NCI-H69 (cell line): ENCODE data around the gene ATG9B.
A peak's percentile ranks its signal among the peaks of the same experiment; 100 is the strongest.

Experiments
- DNase-seq: peaks from one replicate; lab custom pipeline; 2025; lab: John Stamatoyannopoulos, UW

ATG9B gene

GRCh38 chr7:150978126-150978789 is 46.0 kb downstream of the ATG9B start, which contains the start of gene KCNH2:
KCNH2 (minus strand) TSS chr7:150978321; CDS start chr7:150977913, 408 bp downstream.
- DNase-seq, result peak; percentile 95

GRCh38 chr7:150977382-150978125 is 46.7 kb downstream of the ATG9B start:
- DNase-seq, result peak; percentile 62

DNA sequence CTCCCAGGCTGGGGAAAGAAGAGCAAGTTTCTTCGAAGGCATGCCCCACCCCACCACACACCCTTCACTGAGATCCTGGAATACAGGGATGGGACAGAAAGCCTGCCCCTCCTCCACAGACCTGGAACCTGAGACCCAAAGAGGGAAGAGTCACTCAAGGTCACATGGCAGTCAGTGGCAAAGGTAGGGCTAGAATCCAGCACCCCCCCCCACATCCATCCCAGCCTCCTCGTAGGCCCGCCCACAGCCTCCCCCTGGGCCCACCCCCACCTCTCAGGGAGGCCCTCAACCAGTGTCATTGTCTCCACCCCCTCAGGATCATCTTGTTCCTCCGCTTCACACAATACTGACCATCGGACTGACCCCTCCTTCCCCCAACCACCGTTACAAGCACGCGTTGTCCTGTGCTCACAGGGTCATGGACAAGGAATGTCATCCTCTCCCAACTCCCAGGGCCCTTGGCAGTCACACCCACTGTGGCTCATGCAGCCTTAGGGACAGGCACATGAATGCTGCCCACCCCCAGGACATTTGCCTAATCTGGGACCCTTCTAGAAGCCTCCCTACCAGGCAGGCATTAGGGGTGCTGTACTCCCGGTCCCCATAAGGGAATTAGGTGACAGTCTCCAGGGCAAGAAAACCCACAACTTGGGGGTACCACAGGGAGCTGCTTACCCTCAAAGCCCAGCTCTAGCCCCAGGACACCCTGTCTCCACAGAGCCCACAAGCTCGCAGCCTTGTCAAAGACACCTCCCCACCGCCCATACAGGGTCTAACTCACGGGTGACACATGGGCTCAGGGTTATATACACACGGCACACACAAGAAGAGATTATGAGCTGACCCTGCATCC is 47.5 kb downstream of the ATG9B start:
- DNase-seq, result peak; percentile 37

DNA sequence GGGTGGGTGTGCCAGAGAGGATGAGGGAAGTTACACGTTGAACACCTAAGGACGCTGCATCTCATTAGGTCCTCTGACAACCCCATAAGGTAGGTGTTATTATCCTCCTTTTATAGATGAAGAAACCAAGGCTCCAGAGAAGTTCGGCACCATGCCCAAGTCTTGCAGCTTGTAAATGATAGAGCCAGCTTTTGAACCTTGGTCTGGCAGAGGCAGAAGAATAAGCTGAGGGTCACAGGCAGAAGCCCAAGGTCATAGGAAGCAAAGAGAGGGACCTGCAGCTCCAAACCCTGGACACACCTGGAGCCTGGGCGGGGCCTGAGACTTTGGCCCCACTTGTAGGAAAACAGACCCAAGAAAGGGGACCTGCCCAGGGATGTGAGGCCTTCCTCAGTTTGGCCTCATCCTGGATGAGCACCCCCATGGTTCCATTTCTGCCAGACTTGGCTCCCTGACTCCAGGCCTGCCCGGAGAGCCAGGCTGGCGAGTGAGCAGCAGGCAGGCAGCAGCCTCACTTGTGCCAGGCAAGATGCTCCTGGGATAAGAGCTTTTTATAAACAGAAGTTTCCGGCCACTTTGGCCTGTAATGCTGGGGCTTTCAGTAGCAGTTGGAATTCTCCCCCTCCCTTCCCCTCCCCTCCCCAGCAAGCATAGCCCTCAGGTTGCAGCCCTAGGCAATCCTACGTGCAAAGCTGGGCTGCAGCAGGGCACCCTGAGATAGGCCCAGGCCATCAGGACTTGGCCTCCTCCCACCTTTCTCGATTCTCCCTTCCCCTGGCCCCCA is 48.6 kb downstream of the ATG9B start:
- peak; percentile 63 for DNase-seq

DNA sequence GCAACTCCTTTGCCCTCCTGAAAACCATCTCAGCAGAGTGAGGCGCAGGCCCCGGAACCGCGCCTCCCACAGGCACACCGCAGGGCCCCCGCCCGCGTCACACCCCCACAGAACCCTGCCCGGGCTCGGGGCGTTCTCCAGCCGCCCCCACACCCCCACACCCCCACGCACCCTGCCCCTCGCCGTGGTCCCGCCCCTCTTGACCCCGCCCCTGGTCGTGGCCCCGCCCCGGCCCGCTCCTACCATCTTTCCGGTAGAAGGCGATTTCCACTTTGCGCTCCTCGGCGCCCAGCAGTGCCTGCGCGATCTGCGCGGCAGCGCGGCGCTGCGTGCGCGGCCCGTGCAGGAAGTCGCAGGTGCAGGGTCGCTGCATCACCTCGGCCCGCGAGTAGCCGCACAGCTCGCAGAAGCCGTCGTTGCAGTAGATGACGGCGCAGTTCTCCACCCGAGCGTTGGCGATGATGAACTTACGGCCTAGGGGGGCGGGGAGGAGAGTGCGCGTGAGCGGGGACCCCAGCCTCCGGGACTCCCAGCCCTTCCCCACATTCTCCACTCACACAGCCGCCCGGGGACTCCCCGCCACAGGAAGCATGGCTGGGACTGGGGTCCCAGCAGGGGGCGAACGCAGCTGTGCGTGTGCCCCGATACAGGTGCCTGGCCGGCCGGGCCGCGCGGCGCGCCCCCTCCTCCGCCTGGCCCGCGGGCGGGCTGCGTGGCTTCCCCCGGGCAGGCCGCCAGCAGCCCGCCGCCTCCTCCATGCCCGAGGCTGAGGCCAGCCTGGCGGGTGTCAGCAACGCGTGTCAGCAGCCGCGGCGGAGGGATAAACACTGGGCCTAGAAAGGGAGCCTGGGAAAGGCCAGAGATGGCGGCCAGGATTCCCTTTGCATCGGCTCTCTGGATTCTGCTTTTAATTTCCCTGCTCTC is 49.6 kb downstream of the ATG9B start:
- peak; percentile 91 for DNase-seq

DNA sequence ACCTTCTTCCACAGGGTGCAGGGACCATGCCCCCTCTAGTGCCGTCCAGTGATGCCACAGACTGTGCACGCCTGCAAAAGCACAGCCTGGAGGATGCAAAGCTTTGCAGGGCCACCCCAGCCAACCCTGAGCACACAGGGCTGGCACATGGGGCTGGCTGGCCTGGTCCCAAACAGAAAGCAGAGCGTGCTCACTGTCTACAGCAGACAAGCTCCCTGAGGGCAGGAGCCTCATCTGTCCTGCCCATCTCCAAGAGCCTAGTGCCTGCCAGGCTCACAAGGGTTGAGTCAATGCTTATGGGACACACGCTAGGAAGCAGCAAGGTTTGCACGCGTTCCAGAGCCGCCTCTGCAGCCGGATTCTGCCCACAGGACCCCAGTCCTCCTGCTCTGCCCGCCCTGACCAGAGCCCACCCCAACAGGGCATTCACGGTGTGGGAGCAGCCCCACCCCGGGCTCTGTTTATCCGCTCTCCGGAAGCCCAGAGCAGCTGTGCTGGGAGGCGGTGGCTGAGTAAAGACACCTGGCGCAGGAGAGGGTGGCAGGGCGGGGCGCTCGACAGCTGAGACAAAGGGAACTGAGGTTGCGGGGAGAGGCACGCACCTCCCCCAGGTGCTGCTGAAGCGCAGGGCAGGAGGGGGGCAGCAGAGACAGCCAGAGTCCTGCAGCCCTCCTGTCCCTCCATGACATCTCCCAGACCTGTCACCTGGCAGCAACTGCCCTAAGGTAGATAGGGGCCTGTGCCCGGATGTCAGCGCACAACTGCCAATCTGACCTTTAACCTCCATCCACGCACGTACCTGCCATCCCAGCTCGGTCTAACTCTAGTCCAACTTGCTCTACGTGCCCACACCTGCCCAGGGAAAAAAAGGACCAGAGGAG is 50.5 kb downstream of the ATG9B start:
- DNase-seq, result peak; percentile 95

DNA sequence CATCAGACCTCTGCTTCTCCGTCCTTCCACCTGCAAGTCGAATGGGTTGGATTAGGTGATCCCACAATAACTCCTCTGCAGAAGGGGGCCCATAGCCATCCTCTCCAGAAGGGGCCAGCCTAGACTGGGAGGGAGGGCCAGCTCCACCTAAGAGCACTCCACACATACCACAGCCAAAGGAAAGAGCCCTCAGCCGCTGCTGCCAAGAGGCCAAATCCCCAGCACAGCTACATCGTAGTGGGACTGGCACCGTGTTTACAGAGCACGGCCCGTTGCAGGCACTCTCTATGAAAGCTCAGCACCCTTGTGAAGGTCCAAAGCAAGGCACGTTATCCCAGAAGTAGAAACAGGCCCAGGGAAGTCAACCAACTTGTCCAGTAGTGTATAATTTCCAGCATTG is 51.6 kb downstream of the ATG9B start:
- no peak for DNase-seq

- peak; percentile 86 for DNase-seq
Measured at GRCh38 chr7:150972023-150972468, 52.2 kb downstream of the ATG9B start.

- peak; percentile 86 for DNase-seq
Measured at GRCh38 chr7:150971242-150972022, 52.9 kb downstream of the ATG9B start.

- DNase-seq, result no peak
Measured at GRCh38 chr7:150970424-150970823, 53.9 kb downstream of the ATG9B start.

- DNase-seq, result peak; percentile 97
Measured at GRCh38 chr7:150969475-150969874, 54.8 kb downstream of the ATG9B start.

- DNase-seq, result peak; percentile 79
Measured at GRCh38 chr7:150968734-150969372, 55.4 kb downstream of the ATG9B start.

DNA sequence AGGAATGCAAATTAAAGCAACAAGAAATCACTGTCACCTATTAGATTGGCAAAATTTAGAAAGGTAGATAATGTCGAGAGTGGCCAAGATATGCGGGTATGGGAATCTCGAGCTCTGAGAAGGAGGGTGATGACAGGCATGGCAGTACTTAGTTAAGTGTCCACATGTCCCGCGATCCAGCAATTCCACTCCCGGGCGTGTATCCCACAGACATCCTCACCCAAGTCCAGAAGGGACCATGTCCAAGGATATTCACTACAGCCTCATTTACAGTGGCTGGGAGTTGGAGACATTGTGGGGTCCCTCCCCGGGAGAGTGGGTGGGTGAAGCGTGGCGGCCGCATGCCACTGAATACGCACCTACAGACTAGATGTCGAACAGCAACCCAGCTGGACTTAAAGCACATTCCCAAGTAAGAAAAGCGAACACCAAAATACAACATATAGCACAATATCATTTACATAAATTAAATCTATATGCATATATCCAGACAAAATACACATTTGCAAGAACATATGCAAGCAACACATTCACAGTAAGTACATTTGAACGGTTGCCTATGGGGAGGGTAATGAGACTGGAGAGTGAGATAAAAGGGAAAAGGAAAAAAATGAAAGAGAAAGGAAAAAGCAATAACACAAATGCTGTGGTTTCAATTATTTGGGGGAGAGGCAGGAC is 56.1 kb downstream of the ATG9B start:
- DNase-seq, result no peak

DNA sequence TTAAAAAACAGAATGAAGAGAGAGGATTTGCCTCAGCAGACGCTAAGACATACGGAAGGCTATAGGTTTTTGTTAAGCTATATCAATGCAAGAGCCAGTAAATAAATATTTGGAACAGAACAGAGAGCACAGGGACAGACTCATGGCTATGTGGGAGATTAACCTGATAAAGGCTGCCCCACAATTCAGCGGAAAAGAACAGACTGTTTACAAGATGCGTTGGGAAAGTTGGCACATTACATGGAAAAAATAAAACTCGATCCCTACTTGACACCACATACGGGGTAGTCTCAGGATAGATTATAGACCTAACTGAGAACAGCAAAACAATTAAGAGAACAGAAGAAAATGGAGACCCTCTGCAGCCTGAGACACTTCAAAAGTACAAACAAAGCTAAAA is 56.9 kb downstream of the ATG9B start:
- DNase-seq, result no peak

- peak; percentile 45 for DNase-seq
Measured at GRCh38 chr7:150966002-150966401, 58.3 kb downstream of the ATG9B start.

DNA sequence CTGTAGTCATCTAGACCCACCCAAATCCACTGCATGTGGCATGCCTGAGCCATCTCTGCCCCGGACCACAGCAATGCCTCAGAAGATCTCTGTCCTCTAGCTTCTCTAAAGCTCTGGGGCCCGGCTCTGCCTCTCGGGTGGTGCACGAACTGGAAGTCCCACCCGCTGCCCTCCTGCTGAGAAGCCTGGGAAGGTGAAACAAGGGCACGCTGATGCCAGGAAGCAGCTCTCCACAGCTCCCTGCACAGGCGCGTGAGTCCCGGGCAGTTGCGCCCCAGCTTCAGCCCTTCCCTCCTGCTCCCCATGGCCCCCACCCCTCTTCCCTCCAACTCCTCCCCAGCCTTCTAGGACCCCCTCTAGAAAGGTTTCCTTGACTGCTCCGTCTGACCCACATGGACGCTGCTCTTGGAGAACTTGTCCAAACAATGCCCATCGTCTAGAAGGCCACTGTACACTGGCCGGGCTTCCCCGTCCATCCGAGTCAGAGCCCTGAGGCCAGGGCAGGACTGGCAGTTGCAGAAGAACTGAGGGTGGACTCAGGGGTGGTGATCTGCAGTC is 58.9 kb downstream of the ATG9B start:
- peak; percentile 28 for DNase-seq
